Measurements from ENCODE around the gene NAP1L1. TPM values are rescaled to one million over a fixed set of nuclear protein-coding genes. Genes with fewer than 3 reads are reported as not detected.

The NAP1L1 gene
- total RNA-seq, 4 donors from 2014 or later = 49.6 to 334 (median 79.7) TPM

DNA sequence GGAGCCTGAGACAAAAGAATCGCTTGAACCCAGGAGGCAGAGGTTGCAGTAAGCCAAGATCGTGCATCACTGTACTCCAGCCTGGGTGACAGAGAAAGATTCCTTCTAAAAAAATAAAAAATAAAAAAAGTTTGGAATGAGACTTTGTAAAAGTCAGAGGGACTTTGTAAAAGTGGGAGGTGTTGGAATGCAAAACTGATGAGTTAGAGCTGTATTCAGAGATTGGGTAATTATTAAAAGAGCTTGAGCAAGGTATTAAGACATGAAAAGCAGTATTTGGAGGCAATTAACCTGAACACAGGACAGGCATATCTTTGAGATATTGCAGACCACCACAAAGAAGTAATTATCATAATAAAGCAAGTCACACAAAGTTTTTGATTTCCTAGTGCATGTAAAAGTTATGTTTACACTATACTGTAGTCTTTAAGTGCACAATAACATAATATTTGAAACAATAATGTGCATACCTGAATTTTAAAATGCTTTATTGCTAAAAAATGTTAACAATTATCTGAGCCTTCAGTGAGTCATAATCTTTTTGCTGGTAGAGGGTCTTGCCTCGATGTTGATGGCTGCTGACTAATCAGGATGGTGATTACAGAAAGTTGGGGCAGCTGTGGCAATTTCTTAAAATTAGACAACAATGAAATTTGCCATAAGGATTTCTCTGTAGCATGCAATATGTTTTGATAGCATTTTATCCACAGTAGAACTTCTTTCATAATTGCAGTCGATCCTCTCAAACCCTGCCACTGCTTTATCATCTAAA lies 86.0 kb downstream of the NAP1L1 start:
- Histone ChIP-seq H3K4me3 (no peak overlapping the region), H3K9me3 (no peaks in the 10 kb centered on the region), H3K27ac (no peak overlapping the region), H3K36me3 (no peaks in the 10 kb centered on the region), H3K27me3 (no peaks in the 10 kb centered on the region), H3K4me1 (no peaks in the 10 kb centered on the region)
- TF ChIP-seq, protein P1, sequence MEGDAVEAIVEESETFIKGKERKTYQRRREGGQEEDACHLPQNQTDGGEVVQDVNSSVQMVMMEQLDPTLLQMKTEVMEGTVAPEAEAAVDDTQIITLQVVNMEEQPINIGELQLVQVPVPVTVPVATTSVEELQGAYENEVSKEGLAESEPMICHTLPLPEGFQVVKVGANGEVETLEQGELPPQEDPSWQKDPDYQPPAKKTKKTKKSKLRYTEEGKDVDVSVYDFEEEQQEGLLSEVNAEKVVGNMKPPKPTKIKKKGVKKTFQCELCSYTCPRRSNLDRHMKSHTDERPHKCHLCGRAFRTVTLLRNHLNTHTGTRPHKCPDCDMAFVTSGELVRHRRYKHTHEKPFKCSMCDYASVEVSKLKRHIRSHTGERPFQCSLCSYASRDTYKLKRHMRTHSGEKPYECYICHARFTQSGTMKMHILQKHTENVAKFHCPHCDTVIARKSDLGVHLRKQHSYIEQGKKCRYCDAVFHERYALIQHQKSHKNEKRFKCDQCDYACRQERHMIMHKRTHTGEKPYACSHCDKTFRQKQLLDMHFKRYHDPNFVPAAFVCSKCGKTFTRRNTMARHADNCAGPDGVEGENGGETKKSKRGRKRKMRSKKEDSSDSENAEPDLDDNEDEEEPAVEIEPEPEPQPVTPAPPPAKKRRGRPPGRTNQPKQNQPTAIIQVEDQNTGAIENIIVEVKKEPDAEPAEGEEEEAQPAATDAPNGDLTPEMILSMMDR (IDR thresholded peaks at IDR 0.05) = no peak
- no peak for TF ChIP-seq POLR2A (IDR thresholded peaks at IDR 0.05)
- no peak for DNase-seq

DNA sequence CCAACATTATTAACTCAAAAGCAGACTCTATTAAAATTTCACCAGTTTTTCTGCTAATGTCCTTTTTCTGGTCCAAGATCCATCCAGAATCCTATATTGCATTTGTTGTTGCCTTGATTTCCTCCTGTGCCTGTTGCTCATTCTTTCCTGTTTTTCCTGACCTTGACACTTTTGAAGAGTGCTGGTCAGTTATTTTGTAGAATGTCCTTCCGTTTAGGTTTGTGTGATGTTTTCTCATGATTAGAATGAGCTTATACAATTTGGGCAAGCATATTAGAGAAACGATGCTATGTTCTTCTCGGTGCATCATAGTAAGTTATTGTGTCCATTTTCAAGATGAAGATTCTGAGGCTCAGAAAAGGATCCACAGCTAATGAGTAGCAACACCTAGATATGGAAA lies 86.8 kb downstream of the NAP1L1 start:
- H3K27me3 ChIP-seq = no peaks in the 10 kb centered on the region
- no peaks in the 10 kb centered on the region for H3K9me3 ChIP-seq
- no peaks in the 10 kb centered on the region for H3K36me3 ChIP-seq

DNA sequence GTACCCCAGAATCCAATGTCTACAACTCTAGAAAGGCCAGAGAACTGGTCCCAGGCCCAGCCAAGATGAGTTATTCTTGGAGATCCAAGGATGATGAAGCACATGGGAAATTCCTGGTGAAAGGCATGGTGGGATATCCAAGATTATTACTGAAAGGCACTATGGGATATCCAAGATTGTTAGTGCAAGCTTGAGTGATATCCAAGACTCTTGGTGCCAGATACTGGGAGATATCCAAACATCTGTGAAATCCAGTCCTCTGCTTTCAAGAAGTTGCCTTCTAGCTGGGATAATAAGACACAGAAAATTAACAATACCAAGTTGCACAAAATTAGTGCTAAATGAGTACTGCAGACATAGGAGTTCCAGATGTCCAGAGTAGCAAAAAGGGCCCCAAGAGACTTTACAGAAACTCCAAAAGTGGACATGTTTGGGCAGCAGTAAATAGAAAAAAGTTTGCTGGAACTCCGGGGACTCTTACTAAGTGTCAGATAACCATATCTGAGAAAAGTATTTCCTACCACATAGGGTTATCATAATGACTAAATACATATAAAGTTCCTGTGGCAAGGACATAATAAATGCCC lies 87.5 kb downstream of the NAP1L1 start:
- no peak for TF ChIP-seq POLR2A (IDR thresholded peaks at IDR 0.05)
- TF ChIP-seq, protein P1 (IDR thresholded peaks at IDR 0.05) = no peak
- no peak overlapping the region for H3K4me3 ChIP-seq
- DNase-seq = no peak
- H3K27ac ChIP-seq = no peak overlapping the region
- H3K9me3 ChIP-seq = no peaks in the 10 kb centered on the region
- H3K4me1 ChIP-seq = no peaks in the 10 kb centered on the region
- no peaks in the 10 kb centered on the region for H3K27me3 ChIP-seq
- no peaks in the 10 kb centered on the region for H3K36me3 ChIP-seq

More for the DNA sequence above, 86.8 kb downstream of the NAP1L1 start:
- no peak for DNase-seq
- no peaks in the 10 kb centered on the region for H3K4me1 ChIP-seq
- no peak for TF ChIP-seq POLR2A (IDR thresholded peaks at IDR 0.05)
- TF ChIP-seq, protein P1 (IDR thresholded peaks at IDR 0.05) = no peak
- no peak overlapping the region for H3K4me3 ChIP-seq
- no peak overlapping the region for H3K27ac ChIP-seq

- TF ChIP-seq, protein P1 (IDR thresholded peaks at IDR 0.05) = no peak
- TF ChIP-seq POLR2A (IDR thresholded peaks at IDR 0.05) = no peak
- Histone ChIP-seq H3K4me3 (no peak overlapping the region), H3K9me3 (no peaks in the 10 kb centered on the region), H3K27ac (no peak overlapping the region), H3K4me1 (no peaks in the 10 kb centered on the region), H3K36me3 (no peaks in the 10 kb centered on the region), H3K27me3 (no peaks in the 10 kb centered on the region)
- DNase-seq = no peak
Measured at GRCh38 chr12:75995691-75996090, 88.8 kb downstream of the NAP1L1 start.

DNA sequence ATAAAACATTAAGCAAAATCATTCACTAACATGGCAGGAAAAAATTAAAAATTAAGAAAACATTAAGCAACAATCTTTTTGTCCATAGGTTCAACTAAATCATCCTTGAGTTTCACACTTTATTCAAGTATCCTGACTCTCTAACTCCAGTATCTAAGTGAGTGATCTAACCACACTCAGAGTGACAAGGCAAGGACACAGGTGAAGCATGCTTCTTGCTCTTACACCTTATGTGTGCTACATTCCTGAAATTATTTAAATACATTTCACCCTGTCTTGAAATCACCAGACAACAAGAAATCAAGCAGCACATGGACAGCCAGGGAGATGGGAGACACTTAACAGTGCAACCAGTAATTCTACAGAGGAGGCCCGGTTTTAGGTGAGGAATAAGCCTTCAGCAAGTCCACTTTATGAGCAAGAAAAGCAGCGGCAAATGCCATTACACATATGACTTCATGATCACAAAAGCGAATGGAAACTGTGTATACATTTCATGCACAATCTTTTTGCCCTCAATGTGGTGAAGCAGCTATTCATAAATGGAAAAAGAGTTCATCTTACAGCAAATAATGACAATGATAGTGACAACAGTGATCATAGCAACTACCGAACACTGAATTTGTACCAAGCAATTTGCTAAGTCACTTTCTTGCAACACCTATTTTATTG lies 90.3 kb downstream of the NAP1L1 start:
- TF ChIP-seq, protein P1 (IDR thresholded peaks at IDR 0.05) = no peak
- TF ChIP-seq POLR2A (IDR thresholded peaks at IDR 0.05) = no peak
- H3K4me3 ChIP-seq = no peak overlapping the region
- no peak overlapping the region for H3K27ac ChIP-seq
- H3K36me3 ChIP-seq = no peaks in the 10 kb centered on the region
- H3K9me3 ChIP-seq = no peaks in the 10 kb centered on the region
- DNase-seq = no peak
- H3K4me1 ChIP-seq = no peaks in the 10 kb centered on the region
- H3K27me3 ChIP-seq = no peaks in the 10 kb centered on the region

All from Peyer's patch (tissue), 4 donors.